ENCODE results near the gene DNM1. TPM values are rescaled to one million over a fixed set of nuclear protein-coding genes. Genes with fewer than 3 reads are reported as not detected.

DNM1 gene
- total and polyA plus RNA-seq, 7 donors = 1.1 to 5.4 (median 2.1) TPM

DNA sequence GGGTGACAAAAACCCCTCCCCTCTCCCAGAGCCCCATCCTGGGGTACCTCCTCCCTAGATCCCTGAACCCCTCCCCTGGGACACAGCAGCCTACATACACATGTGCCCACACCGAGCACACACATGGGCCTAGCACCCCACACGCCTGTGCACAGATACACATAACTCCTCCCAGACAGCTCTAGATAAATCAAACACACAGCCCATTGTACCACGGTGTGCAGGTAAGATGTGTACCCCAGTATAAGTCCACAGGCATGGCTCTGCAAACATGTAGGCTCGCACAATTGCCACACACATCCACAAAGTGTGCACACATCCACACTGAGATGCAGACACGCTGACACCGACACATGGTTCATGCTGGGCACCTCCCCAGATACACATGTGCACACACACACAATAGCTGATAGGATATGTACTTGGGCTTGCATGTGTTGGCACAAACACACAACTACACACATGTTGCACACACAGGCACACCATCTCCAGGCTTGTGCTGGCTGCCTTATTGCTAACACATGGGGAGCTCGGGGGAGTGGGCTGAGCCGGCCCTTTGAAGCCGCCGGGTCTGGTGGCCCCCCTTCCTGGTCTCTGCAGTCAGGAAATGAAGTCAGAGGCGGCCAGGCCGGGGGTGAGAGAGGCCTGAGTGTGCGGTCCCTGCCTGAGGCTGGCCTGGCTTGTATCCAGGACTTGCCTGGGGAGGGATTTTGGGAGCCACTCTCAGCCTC is 42.4 kb downstream of the DNM1 start:
- DNase-seq = peak; percentile 61 to 72
- H3K4me3 ChIP-seq = no peak overlapping the region
- 50 to 58% (median 52%) methylated on average over 12 to 13 of the region's 13 CpGs for WGBS, 3 donors

GRCh38 chr9:128246471-128246870 is 43.3 kb downstream of the DNM1 start:
- Histone ChIP-seq H3K4me1 (no peaks in the 10 kb centered on the region), H3K4me3 (no peak overlapping the region), H3K36me3 (ENCODE audit: insufficient read depth in 1 of 2, low read depth in 1 of 2) (no peaks in the 10 kb centered on the region), H3K9me3 (no peaks in the 10 kb centered on the region), H3K27me3 (ENCODE audit: insufficient read depth in 3 of 3, low read length in 2 of 3) (peaks cover 0 to 24% (median 6%) of the 10 kb centered on the region in 3 donors), H3K27ac (no peak overlapping the region)
- no peak for TF ChIP-seq CTCF (IDR thresholded peaks at IDR 0.05)
- no peak for ATAC-seq
- DNase-seq = no peak
- intact Hi-C loops (cut with DNase I) = loop anchor here in 1 of 2 donors (10.0 kb wide), 1 partner anchor 58 kb away; no protein-coding TSS in a partner anchor
- 53 to 63% (median 59%) methylated on average over 2 of the region's 2 CpGs for WGBS, 3 donors

More for the DNA sequence above, 42.4 kb downstream of the DNM1 start:
- ATAC-seq = peak in 1 of 4 donors; percentile 13
- H3K4me1 ChIP-seq = no peaks in the 10 kb centered on the region
- intact Hi-C loops (cut with DNase I) = loop anchor here in 1 of 2 donors (10.0 kb wide), 1 partner anchor 59 kb away; no protein-coding TSS in a partner anchor
- no peaks in the 10 kb centered on the region for H3K9me3 ChIP-seq
- H3K27ac ChIP-seq = no peak overlapping the region
- TF ChIP-seq CTCF (IDR thresholded peaks at IDR 0.05) = no peak
- H3K27me3 ChIP-seq (ENCODE audit: insufficient read depth in 3 of 3, low read length in 2 of 3) = peaks cover 0 to 15% (median 1%) of the 10 kb centered on the region in 3 donors
- H3K36me3 ChIP-seq (ENCODE audit: insufficient read depth in 1 of 2, low read depth in 1 of 2) = no peaks in the 10 kb centered on the region

DNA sequence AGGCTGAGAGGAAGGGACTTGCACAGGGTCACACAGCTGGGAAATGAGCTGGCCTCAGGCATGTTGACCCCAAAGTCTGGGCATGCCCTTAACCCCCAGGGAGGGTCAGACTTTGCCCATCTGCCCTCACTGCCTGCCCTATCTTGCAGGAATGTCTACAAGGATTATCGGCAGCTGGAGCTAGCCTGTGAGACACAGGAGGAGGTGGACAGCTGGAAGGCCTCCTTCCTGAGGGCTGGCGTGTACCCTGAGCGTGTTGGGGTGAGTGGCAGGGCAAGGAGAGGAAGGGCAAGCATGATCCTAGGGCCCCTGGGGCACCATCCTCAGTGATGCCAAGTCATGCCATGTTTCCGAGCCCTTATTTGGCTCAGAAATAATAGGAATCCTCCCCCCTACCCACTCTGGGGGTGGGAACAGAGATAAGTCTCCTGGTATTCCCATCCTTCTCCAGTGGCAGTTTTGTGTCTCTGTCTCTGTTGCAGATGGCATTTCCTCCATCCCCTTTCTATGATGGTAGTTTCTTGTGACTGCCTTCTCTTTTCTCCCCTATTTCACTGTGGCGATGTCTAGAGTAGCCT is 44.1 kb downstream of the DNM1 start:
- Histone ChIP-seq H3K27ac (no peak overlapping the region), H3K4me3 (no peak overlapping the region), H3K4me1 (no peaks in the 10 kb centered on the region), H3K36me3 (ENCODE audit: insufficient read depth in 1 of 2, low read depth in 1 of 2) (no peaks in the 10 kb centered on the region), H3K27me3 (ENCODE audit: insufficient read depth in 3 of 3, low read length in 2 of 3) (peaks cover 0 to 32% (median 11%) of the 10 kb centered on the region in 3 donors), H3K9me3 (no peaks in the 10 kb centered on the region)
- intact Hi-C loops (cut with DNase I) = loop anchor here in 1 of 2 donors (10.0 kb wide), 1 partner anchor 57 kb away; no protein-coding TSS in a partner anchor
- 63 to 70% (median 66%) methylated on average over 5 of the region's 5 CpGs for WGBS, 3 donors
- DNase-seq = no peak
- TF ChIP-seq CTCF (IDR thresholded peaks at IDR 0.05) = no peak
- no peak for ATAC-seq

- WGBS, 3 donors = 72 to 81% (median 72%) methylated on average over 8 of the region's 8 CpGs
- H3K4me3 ChIP-seq = no peak overlapping the region
- no peaks in the 10 kb centered on the region for H3K4me1 ChIP-seq
- no peak for TF ChIP-seq CTCF (IDR thresholded peaks at IDR 0.05)
- no peak for DNase-seq
- intact Hi-C loops (cut with DNase I) = loop anchor here in 1 of 2 donors (10.0 kb wide), 1 partner anchor 55 kb away; no protein-coding TSS in a partner anchor
- no peaks in the 10 kb centered on the region for H3K36me3 ChIP-seq (ENCODE audit: insufficient read depth in 1 of 2, low read depth in 1 of 2)
- ATAC-seq = no peak
- no peak overlapping the region for H3K27ac ChIP-seq
- no peaks in the 10 kb centered on the region for H3K9me3 ChIP-seq
- H3K27me3 ChIP-seq (ENCODE audit: insufficient read depth in 3 of 3, low read length in 2 of 3) = peaks cover 0 to 26% (median 11%) of the 10 kb centered on the region in 3 donors
These were observed 46.4 kb downstream of the DNM1 start for GRCh38 chr9:128249558-128249907.
